Activated CD8-positive, alpha-beta memory T cell treated with anti-CD3 and anti-CD28 coated beads, Interleukin-2, amount 50 U/mL, for 24 hours (primary cell): Measurements from ENCODE around the gene SH3RF3.

Experiments
- DNase-seq: peaks from one replicate; pipeline ENCODE4 v3.0.0-alpha.2; 2020; ENCODE audit errors: extremely low read depth

Gene SH3RF3

GRCh38 chr2:109448946-109449788 is 320.2 kb downstream of the SH3RF3 start:
- DNase-seq = no peak

GRCh38 chr2:109450574-109451273 is 321.7 kb downstream of the SH3RF3 start:
- no peak for DNase-seq

- DNase-seq = no peak
Measured at GRCh38 chr2:109451671-109452070, 322.7 kb downstream of the SH3RF3 start.

GRCh38 chr2:109452318-109453305 is 323.6 kb downstream of the SH3RF3 start:
- DNase-seq = no peak

- DNase-seq = no peak
Measured at GRCh38 chr2:109453371-109453995, 324.5 kb downstream of the SH3RF3 start.

- DNase-seq = no peak
Measured at GRCh38 chr2:109454304-109454703, 325.3 kb downstream of the SH3RF3 start.

- no peak for DNase-seq
Measured at GRCh38 chr2:109454765-109455394, 325.9 kb downstream of the SH3RF3 start.

- DNase-seq = no peak
Measured at GRCh38 chr2:109455731-109456691, 327.0 kb downstream of the SH3RF3 start.

GRCh38 chr2:109456776-109457175 is 327.8 kb downstream of the SH3RF3 start:
- DNase-seq = no peak

GRCh38 chr2:109457366-109457765 is 328.4 kb downstream of the SH3RF3 start:
- DNase-seq = no peak

GRCh38 chr2:109457794-109458193 is 328.8 kb downstream of the SH3RF3 start:
- no peak for DNase-seq

- DNase-seq = no peak
Measured at GRCh38 chr2:109458512-109458911, 329.5 kb downstream of the SH3RF3 start.

GRCh38 chr2:109459485-109459884 is 330.5 kb downstream of the SH3RF3 start:
- DNase-seq = no peak

GRCh38 chr2:109460553-109461324 is 331.7 kb downstream of the SH3RF3 start:
- no peak for DNase-seq

- no peak for DNase-seq
Measured at GRCh38 chr2:109463236-109463635, 334.2 kb downstream of the SH3RF3 start.

- no peak for DNase-seq
Measured at GRCh38 chr2:109463891-109464290, 334.9 kb downstream of the SH3RF3 start.

GRCh38 chr2:109466674-109467575 is 337.9 kb downstream of the SH3RF3 start:
- DNase-seq = no peak

GRCh38 chr2:109467701-109468100 is 338.7 kb downstream of the SH3RF3 start:
- no peak for DNase-seq
